ENCODE data around the gene ANLN. TPM values are rescaled to one million over a fixed set of nuclear protein-coding genes. Genes with fewer than 3 reads are reported as not detected.
A peak's percentile ranks its signal among the peaks of the same experiment; 100 is the strongest.

ANLN gene
- total RNA-seq, 1 donor from 2014 or later = 2.4 TPM

DNA sequence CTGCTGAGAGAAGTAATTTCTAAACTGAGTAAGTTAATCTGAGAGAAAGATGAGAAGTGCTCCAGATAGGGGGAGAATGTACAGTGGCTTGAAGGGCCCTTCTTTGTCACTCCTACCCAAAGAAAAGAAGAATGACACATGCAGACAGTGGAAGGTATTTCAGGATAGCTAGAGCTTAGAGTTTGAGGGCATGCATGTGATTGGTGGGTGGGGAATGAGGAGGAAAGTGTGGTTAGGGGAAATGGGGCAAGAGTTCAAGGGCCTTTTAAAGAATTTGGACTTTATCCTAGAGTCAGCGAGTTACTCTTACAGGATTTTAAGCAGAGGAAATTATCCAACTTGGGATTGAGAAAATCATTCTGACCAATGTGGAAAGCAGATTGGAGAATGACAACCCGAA is 50.0 kb downstream of the ANLN start:
- Histone ChIP-seq H3K27me3 (ENCODE audit: control insufficient read depth, insufficient read depth, low read length) (no peaks in the 10 kb centered on the region), H3K4me3 (ENCODE audit: low read depth, low read length) (no peak overlapping the region), H3K36me3 (ENCODE audit: control insufficient read depth, insufficient read depth, low read length) (no peaks in the 10 kb centered on the region)
- FAIRE-seq (no peak), DNase-seq (ENCODE audit: low read depth) (no peak)
- TF ChIP-seq CTCF (IDR thresholded peaks at IDR 0.05; ENCODE audit: insufficient read depth, low read length, severe bottlenecking) = no peak

- no peaks in the 10 kb centered on the region for H3K36me3 ChIP-seq (ENCODE audit: control insufficient read depth, insufficient read depth, low read length)
- DNase-seq (ENCODE audit: low read depth) (peak; percentile 46), FAIRE-seq (no peak)
- TF ChIP-seq CTCF (IDR thresholded peaks at IDR 0.05; ENCODE audit: insufficient read depth, low read length, severe bottlenecking) = peak; percentile 40
- H3K4me3 ChIP-seq (ENCODE audit: low read depth, low read length) = no peak overlapping the region
- H3K27me3 ChIP-seq (ENCODE audit: control insufficient read depth, insufficient read depth, low read length) = no peaks in the 10 kb centered on the region
Measured at GRCh38 chr7:36440880-36441279, 51.2 kb downstream of the ANLN start.

DNA sequence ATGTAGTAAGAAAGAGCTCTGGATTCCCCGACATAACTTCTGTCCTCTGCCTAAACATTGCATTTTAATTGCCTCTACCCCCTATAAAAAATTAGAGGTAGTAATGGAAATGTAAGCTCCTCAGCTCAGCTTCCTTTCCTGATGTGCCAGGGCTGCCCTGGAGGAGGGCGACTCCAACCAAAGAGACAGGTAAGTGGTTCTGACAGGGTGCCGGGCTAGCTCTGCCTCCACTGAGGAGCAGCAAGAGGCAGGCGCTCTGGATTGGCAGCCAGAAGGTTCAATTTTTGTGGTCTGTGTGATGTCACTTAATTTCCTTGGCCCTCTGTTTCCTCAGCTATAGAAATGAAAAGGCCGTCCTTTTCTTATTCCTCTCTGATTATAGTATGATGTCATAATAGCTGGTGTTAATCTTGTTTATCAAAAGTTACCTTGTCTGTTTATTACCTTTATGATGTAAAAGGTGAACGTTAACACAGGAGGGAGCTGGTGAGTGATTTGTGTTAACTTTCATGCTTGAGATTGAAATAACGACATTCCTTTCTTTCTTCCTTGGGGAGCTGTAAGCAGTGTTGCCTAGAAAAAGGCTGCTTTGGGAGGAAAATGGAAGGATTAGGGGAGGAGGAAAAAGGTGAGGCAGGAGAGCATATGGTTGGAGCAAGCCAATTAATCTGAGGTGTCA is 51.8 kb downstream of the ANLN start:
- DNase-seq (ENCODE audit: low read depth) = peak; percentile 6
- no peaks in the 10 kb centered on the region for H3K36me3 ChIP-seq (ENCODE audit: control insufficient read depth, insufficient read depth, low read length)
- no peak for TF ChIP-seq CTCF (IDR thresholded peaks at IDR 0.05; ENCODE audit: insufficient read depth, low read length, severe bottlenecking)

DNA sequence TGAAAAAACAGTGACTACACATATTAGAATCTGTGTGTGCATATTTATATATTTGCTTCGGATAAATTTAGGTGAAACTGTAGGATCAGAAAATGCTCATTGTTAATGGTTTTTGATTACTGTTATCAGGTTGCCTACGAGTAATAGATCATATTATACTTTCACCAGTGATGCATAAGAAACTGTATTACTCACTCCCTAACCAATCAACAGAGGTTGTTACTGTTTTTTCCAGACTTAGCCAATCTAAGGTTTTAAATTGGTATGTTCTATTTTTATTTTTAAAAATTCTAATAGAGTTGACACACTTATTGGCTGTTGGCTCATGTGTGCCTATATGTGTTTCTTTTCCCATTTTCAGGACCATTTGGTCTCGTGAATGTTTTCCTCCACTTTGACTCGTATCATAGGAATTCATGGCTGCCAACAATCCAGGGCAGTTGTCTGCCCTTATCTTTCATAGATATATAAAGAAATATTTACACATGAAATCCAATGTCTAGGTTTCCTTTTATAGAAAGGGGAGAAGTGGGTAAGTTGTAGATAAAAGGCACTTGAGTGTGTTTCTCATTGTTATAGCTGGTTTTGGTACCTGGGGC is 59.2 kb downstream of the ANLN start:
- TF ChIP-seq CTCF (IDR thresholded peaks at IDR 0.05; ENCODE audit: insufficient read depth, low read length, severe bottlenecking) = no peak
- Histone ChIP-seq H3K36me3 (ENCODE audit: control insufficient read depth, insufficient read depth, low read length) (peaks cover 3% of the 10 kb centered on the region), H3K27me3 (ENCODE audit: control insufficient read depth, insufficient read depth, low read length) (no peaks in the 10 kb centered on the region), H3K4me3 (ENCODE audit: low read depth, low read length) (no peak overlapping the region)
- DNase-seq (ENCODE audit: low read depth) (peak; percentile 60), FAIRE-seq (no peak)

More for the DNA sequence above, 51.8 kb downstream of the ANLN start:
- FAIRE-seq = no peak
- H3K27me3 ChIP-seq (ENCODE audit: control insufficient read depth, insufficient read depth, low read length) = no peaks in the 10 kb centered on the region
- no peak overlapping the region for H3K4me3 ChIP-seq (ENCODE audit: low read depth, low read length)

- no peak for FAIRE-seq
- no peak for DNase-seq (ENCODE audit: low read depth)
Measured at GRCh38 chr7:36449685-36450084, 60.0 kb downstream of the ANLN start.

More at GRCh38 chr7:36449685-36450084, 60.0 kb downstream of the ANLN start:
- no peak for TF ChIP-seq CTCF (IDR thresholded peaks at IDR 0.05; ENCODE audit: insufficient read depth, low read length, severe bottlenecking)
- Histone ChIP-seq H3K36me3 (ENCODE audit: control insufficient read depth, insufficient read depth, low read length) (peaks cover 3% of the 10 kb centered on the region), H3K27me3 (ENCODE audit: control insufficient read depth, insufficient read depth, low read length) (no peaks in the 10 kb centered on the region), H3K4me3 (ENCODE audit: low read depth, low read length) (no peak overlapping the region)
